HG03139 (cell line): ENCODE measurements around the gene ICAM3.
A peak's percentile ranks its signal among the peaks of the same experiment; 100 is the strongest.

Source experiments
- ATAC-seq: cut with Tn5 transposase; IDR thresholded peaks from one replicate; pipeline ENCODE4 v1.9.1; 2021; ENCODE audit not compliant: unreplicated experiment

The ICAM3 gene

GRCh38 chr19:10321417-10321797, 18.0 kb downstream of the ICAM3 start:
- ATAC-seq, result no peak

GRCh38 chr19:10320602-10321416, 18.6 kb downstream of the ICAM3 start:
- no peak for ATAC-seq

- no peak for ATAC-seq
These were observed 20.4 kb downstream of the ICAM3 start for GRCh38 chr19:10318807-10319682.

- ATAC-seq, result no peak
These were observed 21.5 kb downstream of the ICAM3 start for GRCh38 chr19:10317857-10318462.

GRCh38 chr19:10317045-10317856, 22.2 kb downstream of the ICAM3 start:
- ATAC-seq, result no peak

GRCh38 chr19:10316229-10317044, 23.0 kb downstream of the ICAM3 start:
- ATAC-seq, result no peak

GRCh38 chr19:10315335-10316214, 23.8 kb downstream of the ICAM3 start, which contains the start of gene FDX2:
TSS of gene FDX2 (minus strand) at chr19:10316015. CDS start at chr19:10315996, 19 bp downstream.
- peak; percentile 50 for ATAC-seq

- no peak for ATAC-seq
These were observed 30.0 kb downstream of the ICAM3 start, which contains the start of gene ZGLP1 for GRCh38 chr19:10309423-10309822. TSS of gene ZGLP1 (minus strand) at chr19:10309815.

- no peak for ATAC-seq
These were observed 33.1 kb downstream of the ICAM3 start for GRCh38 chr19:10306327-10306726.

- no peak for ATAC-seq
These were observed 34.2 kb downstream of the ICAM3 start for GRCh38 chr19:10305139-10305806.

GRCh38 chr19:10299545-10300458, 39.6 kb downstream of the ICAM3 start:
- ATAC-seq, result no peak

GRCh38 chr19:10295847-10296591, 43.4 kb downstream of the ICAM3 start:
- ATAC-seq, result no peak

GRCh38 chr19:10295305-10295846, 44.0 kb downstream of the ICAM3 start:
- ATAC-seq, result no peak

GRCh38 chr19:10294368-10294697, 45.1 kb downstream of the ICAM3 start:
- ATAC-seq, result no peak

GRCh38 chr19:10293637-10294367, 45.6 kb downstream of the ICAM3 start:
- ATAC-seq, result no peak
